EH (cell line): ENCODE data around the gene TBX4.
A peak's percentile ranks its signal among the peaks of the same experiment; 100 is the strongest.

Experiments used
- DNase-seq: peaks from one replicate; pipeline ENCODE4 v3.0.0-alpha.2; 2015; ENCODE audit warnings: low read depth

The TBX4 gene

DNA sequence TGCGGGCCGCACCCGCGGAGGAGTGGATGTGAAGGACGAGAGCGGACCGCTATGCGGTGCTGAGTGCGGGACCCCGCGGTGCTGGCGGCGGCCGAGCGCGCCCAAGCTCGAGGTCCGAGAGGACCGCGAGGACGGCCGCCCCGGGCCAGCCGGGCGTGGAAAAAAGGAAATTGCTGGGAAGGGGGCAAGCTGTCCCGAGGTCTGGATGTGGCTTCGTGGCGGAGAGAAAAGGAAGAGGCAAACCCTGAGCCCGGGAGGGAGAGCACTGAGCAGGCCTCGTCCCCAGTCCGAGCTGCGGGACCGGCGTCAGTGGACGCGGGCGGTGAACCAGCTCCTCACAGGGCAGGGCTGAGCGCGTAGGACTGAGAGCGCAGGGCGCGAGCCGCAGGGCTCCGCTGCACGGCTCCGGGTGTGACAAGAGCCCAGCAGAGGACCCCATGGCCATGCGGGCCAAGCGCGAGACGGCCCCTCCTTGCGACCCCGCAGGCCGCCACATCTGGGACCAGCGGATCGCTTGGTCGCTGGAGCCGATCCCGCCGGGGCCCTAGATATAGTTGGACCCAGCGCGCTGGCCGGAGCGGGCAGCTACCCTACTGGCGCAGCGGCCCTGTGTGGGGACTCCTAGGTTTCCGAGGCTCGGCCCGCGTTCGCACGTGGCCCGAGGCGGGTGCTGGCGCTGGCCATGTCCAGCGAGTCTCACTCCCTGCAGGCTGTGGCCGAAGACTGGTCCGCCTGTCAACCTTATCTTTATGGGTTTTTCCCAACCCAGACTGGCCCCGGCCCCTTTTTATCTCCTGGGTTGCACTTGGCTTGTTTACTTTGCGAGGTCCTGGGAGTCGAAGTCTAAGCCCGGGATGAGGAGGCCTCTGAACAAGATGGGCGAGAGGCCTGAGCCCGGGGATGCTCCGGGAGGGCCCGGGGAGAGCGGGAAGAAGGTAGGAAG is 2.4 kb downstream of the TBX4 start:
- peak; percentile 33 for DNase-seq

DNA sequence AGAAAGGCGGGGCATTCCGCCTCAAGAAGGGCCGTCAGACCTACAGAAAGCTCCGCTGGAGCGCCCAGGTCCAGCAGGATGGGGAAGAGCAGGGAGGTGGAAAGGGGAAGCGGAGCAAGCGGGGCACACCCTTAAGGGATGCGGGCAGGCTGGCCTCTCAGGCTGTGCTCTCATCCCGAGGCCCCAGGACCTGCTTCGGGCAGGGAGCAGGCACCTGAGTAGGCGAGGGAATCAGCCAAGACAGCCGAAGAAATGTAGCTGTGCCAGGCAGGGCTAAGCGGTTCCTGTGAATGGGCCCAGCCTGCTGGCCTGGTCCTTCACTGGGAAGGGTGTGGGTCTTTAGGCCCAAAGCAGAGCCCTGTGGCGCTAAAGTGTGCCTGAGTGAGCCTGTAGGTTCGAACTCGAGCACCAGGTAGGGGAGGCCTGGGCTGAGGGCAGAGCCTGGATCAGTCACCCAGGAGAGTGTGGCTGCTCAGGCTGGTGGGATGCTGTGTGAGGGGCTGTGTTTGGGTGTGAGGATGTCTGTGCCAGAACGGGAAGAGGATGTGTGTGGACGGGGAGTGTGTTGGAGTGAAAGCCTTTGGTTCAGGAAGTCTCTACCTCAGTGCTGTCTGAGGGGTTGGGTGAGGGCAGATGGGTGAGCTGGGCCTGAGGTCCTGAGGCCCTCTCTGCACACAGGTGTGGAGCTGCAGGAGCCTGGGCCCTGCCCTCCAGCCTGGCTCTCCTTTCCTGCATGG is 3.3 kb downstream of the TBX4 start:
- no peak for DNase-seq

DNA sequence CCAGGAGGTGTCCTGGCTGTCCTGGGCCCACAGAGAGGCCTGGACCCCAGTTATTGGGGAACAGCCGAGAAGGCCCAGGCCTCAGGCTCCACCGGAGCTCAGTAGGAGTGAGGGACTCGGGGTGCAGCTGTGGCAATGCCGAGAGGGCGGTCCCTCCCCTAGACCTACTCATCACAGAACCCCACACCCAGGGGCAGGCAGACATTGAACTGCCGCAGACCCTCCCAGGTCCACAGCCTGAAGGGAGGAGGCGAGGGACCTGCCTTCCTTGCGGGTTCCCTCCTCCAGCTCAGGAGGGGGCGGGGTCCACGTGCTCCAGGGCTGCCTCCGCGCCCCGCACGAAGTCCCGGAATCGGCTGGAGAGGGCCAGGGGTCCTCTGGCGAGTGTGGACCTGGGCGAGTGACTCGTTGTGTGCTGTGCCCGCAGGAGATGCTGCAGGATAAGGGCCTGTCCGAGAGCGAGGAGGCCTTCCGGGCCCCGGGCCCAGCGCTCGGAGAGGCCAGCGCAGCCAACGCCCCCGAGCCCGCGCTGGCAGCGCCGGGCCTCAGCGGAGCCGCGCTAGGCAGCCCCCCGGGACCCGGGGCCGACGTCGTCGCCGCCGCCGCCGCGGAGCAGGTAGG is 3.9 kb downstream of the TBX4 start:
- DNase-seq = no peak

- no peak for DNase-seq
These were observed 4.5 kb downstream of the TBX4 start for GRCh38 chr17:61456688-61457225.

- DNase-seq = no peak
These were observed 5.2 kb downstream of the TBX4 start for GRCh38 chr17:61457226-61457983.

- DNase-seq = no peak
These were observed 5.8 kb downstream of the TBX4 start for GRCh38 chr17:61458000-61458399.

GRCh38 chr17:61458421-61459141 is 6.4 kb downstream of the TBX4 start:
- no peak for DNase-seq

- DNase-seq = no peak
These were observed 7.1 kb downstream of the TBX4 start for GRCh38 chr17:61459142-61459809.

DNA sequence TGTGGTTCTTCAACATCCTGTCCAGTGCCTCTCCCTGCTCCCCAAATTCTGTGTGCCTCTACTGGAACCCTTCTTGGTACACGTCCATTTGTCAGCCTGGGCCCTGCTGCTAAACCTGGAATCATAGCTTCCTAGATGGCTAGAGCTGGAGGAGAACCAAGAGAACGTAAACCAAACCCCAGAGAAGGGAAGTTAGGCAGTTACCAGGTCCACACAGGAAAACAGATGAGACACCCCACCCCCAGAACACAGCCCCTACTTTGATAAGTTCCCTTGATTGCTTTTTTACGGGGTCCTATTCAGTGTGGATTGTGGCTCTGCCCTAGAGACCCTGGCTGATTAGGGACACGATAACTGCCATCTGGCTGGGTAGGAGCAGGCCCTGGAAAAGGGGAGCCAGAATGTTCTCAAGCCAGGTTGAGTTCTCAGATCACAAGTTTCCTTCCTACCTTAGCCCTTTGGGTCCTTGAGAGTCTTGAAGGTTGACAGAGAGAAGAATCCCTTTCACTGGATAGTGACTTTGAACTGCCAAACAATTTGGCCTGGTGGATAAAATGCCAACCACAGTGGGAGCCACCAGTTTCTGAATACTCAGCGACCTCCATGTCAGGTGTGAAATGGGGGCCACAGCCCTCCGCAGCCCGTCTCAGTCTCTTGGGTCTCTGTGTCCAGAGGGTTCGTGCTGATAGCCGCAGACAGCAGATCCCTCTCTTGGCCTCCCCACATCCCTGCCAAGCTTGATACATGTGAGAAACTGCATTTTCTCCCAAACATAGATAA is 7.9 kb downstream of the TBX4 start:
- no peak for DNase-seq

- DNase-seq = no peak
These were observed 8.8 kb downstream of the TBX4 start for GRCh38 chr17:61460796-61461585.

DNA sequence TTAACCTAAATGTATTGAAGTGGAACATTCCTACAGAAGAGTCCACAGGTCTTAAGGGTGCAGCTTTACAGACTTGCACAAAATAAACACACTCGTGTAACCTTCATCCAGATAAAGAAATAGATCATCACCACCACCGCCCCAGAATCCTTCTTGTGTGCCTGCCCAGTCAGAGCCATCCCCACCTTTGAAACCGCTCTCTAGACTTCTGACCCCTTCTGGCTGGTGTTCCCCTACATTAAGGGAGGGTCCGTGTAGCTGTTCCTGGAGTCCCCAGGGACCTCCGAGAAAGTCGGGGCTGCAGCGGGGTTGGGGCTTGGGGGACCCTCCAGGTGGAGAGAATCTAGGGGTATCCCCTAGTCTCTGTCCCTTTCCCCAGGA is 9.4 kb downstream of the TBX4 start:
- DNase-seq = no peak

GRCh38 chr17:61461967-61462718 is 9.9 kb downstream of the TBX4 start:
- DNase-seq = peak; percentile 27

DNA sequence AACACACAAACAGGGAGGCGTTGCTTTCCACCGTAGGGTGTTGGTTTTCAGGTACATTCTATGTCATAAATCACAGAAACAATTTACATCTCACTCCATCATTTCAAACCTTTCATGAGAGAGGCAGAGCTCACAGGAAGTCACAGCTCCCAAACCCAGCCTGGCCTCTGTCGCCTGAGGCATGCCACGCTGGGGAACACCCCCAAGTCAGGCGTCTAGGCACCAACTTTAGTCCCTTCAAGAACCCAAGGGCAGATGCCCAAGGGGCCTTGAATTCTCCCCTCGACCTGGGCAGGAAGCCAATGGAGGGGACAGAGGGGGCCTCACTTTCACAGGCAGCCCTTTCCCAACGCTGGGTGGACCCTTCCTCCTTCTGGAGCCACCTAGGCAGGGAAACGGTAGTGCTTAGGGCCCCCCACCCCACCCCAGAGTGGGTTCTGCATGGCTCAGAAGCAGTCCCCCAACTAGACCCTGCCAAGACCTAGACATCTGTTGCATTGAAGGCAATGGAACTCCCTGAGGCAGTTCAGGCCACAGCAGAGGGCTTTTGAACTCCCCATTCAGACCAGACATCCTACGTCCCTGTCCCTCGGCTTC is 10.6 kb downstream of the TBX4 start:
- DNase-seq = no peak

DNA sequence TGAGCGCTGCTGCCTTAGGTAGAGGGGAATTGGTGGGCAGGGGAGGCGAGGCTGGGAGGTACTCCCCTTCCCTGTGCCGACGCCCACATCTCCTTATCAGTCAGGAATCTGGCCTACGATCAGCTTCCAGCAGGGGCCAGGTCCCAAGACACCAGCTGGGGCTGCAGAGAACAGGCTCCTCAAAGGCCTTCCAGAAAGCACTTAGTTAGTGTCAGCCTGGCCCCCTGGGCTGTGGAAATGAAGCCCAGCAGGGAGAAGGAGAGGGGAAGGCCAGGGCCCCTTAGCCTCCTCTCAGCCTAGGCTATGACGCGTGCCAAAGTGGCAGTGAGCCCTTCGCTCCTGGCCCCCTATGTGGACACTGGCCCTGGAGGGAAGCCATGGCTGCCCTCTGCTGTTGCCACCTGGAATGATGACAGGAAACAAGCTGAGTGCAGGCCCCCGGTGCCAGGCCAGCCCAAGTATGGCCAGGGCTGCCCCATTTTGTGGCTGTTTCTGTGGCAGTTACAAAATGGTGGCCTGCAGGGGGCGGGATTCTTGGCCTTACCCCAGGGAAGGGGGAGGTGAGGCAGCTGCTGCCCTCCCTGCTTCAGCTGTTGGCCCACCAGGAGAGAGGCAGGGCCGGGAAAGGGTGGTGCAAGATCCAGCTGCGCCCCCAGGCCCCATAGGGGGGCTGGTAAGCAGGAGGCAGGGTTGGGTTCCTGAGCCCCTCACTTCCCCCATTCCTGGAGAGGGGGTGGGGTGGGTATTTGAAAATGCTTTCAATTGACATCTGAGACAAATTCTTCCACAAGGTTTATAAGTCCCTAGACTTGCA is 11.3 kb downstream of the TBX4 start:
- no peak for DNase-seq

- no peak for DNase-seq
These were observed 12.1 kb downstream of the TBX4 start for GRCh38 chr17:61464130-61464842.

GRCh38 chr17:61464843-61465180 is 12.6 kb downstream of the TBX4 start:
- no peak for DNase-seq
